ENCODE measurements around the gene PSMC3IP. TPM values are rescaled to one million over a fixed set of nuclear protein-coding genes. Genes with fewer than 3 reads are reported as not detected.
"Not testable (repeated sequence)": the region's sequence is repeated elsewhere in the genome, so short reads cannot be mapped to it uniquely, and the experiment has no call there.

The PSMC3IP gene
- 5.5 and 5.6 TPM in 2 replicates for total RNA-seq
- long read RNA-seq, transcript PSMC3IP-202 (8 exons, 1,416 nt), result major isoform, 12 of 21 reads
- long read RNA-seq, partial matches to known transcripts, result 0 of 21 reads
- long read RNA-seq, other reads (novel, unspliced or antisense), result 7 of 21 reads

DNA sequence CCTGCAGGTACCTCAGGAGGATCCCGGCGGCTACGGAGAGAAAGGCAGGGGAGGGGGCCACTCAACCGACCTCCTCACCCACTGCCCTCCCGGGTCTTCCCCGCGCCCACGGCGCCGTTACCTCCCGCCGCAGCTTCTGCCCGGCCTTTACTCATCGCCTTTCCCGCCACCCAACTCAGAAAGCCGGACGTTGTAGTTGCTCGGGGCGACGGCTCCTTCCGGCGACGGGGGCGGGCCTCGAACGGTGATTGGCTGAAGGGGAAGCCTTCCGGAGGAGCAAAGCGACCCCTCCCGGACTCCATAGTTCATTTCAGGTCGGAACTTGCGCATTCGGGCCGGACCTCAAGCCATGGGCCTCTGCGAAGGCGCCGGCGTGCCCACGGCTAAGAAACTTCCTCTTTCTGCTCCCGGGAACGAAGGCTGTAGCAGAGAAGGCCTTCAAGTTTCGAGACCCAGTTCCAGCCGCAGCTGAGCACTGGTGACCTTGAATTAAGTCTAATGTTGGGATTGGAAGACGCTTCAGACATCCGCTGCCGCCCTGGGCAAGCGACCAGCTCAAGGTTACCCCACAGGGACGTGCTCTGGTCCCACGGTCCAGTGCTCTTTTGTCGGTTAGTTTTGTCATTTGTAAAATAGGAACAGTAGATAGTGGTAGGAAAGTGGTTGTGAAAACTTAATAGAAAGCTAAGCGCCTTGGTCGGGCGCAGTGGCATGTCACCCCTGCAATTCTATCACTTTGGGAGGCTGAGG lies at the start of gene PSMC3IP:
Gene PSMC3IP (minus strand): TSS at position 198 of the 750 bp plus-strand sequence. CDS start 43 bp downstream, at position 155.
- Mint-ChIP-seq H3K36me3 (ENCODE audit: unreplicated experiment) (peaks cover 22% of the 10 kb centered on the region), H3K4me3 (ENCODE audit: unreplicated experiment) (peak within 1 kb of the TSS; percentile 98), H3K27me3 (ENCODE audit: unreplicated experiment) (no peaks in the 10 kb centered on the region)

GRCh38 chr17:42623732-42624596 lies 46.4 kb upstream of the PSMC3IP start:
- no peaks in the 10 kb centered on the region for H3K9me3 Mint-ChIP-seq (ENCODE audit: unreplicated experiment)
- H3K27ac Mint-ChIP-seq (ENCODE audit: unreplicated experiment), result no peak overlapping the region
- H3K36me3 Mint-ChIP-seq (ENCODE audit: unreplicated experiment), result no peaks in the 10 kb centered on the region
- DNase-seq (ENCODE audit: extremely low spot score, unreplicated experiment), result no peak
- no peak overlapping the region for H3K4me3 Mint-ChIP-seq (ENCODE audit: unreplicated experiment)
- no peak for TF ChIP-seq CTCF (IDR thresholded peaks at IDR 0.05)
- H3K4me1 Mint-ChIP-seq (ENCODE audit: unreplicated experiment), result no peaks in the 10 kb centered on the region
- no peaks in the 10 kb centered on the region for H3K27me3 Mint-ChIP-seq (ENCODE audit: unreplicated experiment)

More for the DNA sequence above, at the start of gene PSMC3IP:
- DNase-seq (ENCODE audit: extremely low spot score, unreplicated experiment), result peak; percentile 97
- Mint-ChIP-seq H3K27ac (ENCODE audit: unreplicated experiment) (peak within 1 kb of the TSS; percentile 98), H3K9me3 (ENCODE audit: unreplicated experiment) (no peaks in the 10 kb centered on the region), H3K4me1 (ENCODE audit: unreplicated experiment) (peaks cover 23% of the 10 kb centered on the region)
- peak; percentile 43 for TF ChIP-seq CTCF (IDR thresholded peaks at IDR 0.05)

- no peaks in the 10 kb centered on the region for H3K9me3 Mint-ChIP-seq (ENCODE audit: unreplicated experiment)
- peaks cover 2% of the 10 kb centered on the region for H3K4me1 Mint-ChIP-seq (ENCODE audit: unreplicated experiment)
- no peaks in the 10 kb centered on the region for H3K36me3 Mint-ChIP-seq (ENCODE audit: unreplicated experiment)
- no peak for TF ChIP-seq CTCF (IDR thresholded peaks at IDR 0.05)
- H3K27me3 Mint-ChIP-seq (ENCODE audit: unreplicated experiment), result no peaks in the 10 kb centered on the region
- DNase-seq (ENCODE audit: extremely low spot score, unreplicated experiment), result no peak
- H3K27ac Mint-ChIP-seq (ENCODE audit: unreplicated experiment), result no peak overlapping the region
- H3K4me3 Mint-ChIP-seq (ENCODE audit: unreplicated experiment), result no peak overlapping the region
Observed at GRCh38 chr17:42623271-42623670, 45.7 kb upstream of the PSMC3IP start.

- not testable (repeated sequence) for H3K36me3 Mint-ChIP-seq (ENCODE audit: unreplicated experiment); DNase-seq (ENCODE audit: extremely low spot score, unreplicated experiment); H3K9me3 Mint-ChIP-seq (ENCODE audit: unreplicated experiment); H3K4me1 Mint-ChIP-seq (ENCODE audit: unreplicated experiment); H3K27me3 Mint-ChIP-seq (ENCODE audit: unreplicated experiment); H3K27ac Mint-ChIP-seq (ENCODE audit: unreplicated experiment); H3K4me3 Mint-ChIP-seq (ENCODE audit: unreplicated experiment)
Observed at GRCh38 chr17:42621987-42622386, 44.5 kb upstream of the PSMC3IP start.

DNA sequence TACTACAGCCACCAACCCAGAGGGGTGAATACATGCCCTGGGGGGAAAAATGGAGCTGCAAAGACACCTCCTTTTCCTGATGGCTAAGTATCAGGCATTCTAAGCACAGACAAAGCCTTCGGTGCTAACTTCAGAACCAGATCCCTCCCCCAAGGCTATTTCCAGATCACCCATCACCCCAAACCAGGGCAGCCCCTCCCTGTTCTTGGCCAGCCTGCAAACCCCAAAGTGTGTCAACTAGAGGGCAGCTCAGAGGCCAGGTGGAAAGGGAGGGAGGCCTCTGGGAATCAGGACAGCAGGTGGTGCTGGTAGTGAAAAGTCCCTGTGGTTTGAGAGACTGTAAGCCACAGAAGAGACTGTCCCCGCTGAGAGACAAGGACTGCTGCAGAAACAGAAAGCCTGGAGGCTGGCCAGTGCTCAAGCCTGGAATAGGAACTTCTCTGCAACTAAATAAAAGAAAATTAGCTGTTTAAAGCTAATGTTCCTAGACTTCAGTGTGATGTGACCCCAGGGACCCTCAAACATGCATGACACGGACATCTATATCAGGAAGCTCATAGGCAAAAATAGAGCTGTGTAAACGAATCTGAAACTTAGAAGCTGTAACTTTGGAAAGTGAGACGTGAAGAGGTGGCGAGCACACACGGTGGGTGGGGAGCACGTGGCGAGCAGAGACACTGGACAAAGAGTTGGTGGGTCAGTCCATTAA lies 41.1 kb upstream of the PSMC3IP start:
- Mint-ChIP-seq H3K36me3 (ENCODE audit: unreplicated experiment) (peaks cover 19% of the 10 kb centered on the region), H3K9me3 (ENCODE audit: unreplicated experiment) (no peaks in the 10 kb centered on the region), H3K27me3 (ENCODE audit: unreplicated experiment) (no peaks in the 10 kb centered on the region), H3K4me3 (ENCODE audit: unreplicated experiment) (no peak overlapping the region), H3K27ac (ENCODE audit: unreplicated experiment) (no peak overlapping the region), H3K4me1 (ENCODE audit: unreplicated experiment) (peaks cover 4% of the 10 kb centered on the region)
- DNase-seq (ENCODE audit: extremely low spot score, unreplicated experiment), result no peak
- TF ChIP-seq CTCF (IDR thresholded peaks at IDR 0.05), result no peak

Measured in osteocyte (in vitro differentiated cells).